Measurements from ENCODE around the gene LSM6.

LSM6 gene

DNA sequence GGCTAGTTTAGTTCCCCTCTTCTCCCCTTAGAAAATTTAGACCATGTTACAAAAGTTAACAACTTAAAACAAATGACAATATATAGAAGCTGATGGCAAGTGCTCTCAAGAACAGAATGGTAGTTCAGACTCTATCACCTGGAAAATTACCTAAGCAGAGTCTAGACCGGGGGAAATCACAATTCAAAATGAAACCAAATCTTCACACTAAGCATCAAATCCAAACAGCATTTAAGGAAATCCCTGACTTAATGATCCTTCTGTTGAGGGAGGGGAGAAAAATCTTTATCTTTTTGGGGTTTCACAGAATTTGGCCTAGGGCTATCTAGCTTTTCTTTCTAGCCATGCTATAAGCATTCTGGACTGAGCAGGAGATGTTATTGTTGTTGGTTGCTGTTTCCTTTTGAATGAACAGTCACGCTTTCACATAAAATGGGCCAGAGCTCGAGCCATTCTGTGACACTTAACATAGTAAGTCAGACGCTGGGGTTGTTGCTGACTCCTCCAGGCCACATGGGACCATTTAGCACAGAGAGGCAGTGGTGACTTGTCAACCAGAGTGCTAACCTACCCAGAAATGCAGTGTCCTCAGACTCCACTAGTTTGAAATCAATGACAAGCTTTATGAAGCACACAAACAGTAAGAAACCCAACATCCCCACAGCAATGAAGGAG is 16.0 kb upstream of the LSM6 start:
- Histone ChIP-seq H3K4me3 (ENCODE audit: low read length) (no peak overlapping the region), H3K27me3 (ENCODE audit: control insufficient read depth, insufficient read depth, low read length) (no peaks in the 10 kb centered on the region), H3K4me1 (ENCODE audit: control insufficient read depth, insufficient read depth, low read length) (no peaks in the 10 kb centered on the region)

GRCh38 chr4:146161243-146161642 is 14.3 kb upstream of the LSM6 start:
- no peaks in the 10 kb centered on the region for H3K27me3 ChIP-seq (ENCODE audit: control insufficient read depth, insufficient read depth, low read length)
- no peaks in the 10 kb centered on the region for H3K36me3 ChIP-seq (ENCODE audit: control insufficient read depth, insufficient read depth, low read length)
- no peaks in the 10 kb centered on the region for H3K4me1 ChIP-seq (ENCODE audit: control insufficient read depth, insufficient read depth, low read length)
- H3K9ac ChIP-seq (ENCODE audit: low read length) = no peak overlapping the region
- H3K27ac ChIP-seq (ENCODE audit: low read depth, low read length) = no peak overlapping the region
- no peak overlapping the region for H3K4me3 ChIP-seq (ENCODE audit: low read length)

More for the DNA sequence above, 16.0 kb upstream of the LSM6 start:
- no peak overlapping the region for H3K27ac ChIP-seq (ENCODE audit: low read depth, low read length)
- no peak overlapping the region for H3K9ac ChIP-seq (ENCODE audit: low read length)
- no peaks in the 10 kb centered on the region for H3K36me3 ChIP-seq (ENCODE audit: control insufficient read depth, insufficient read depth, low read length)

GRCh38 chr4:146165221-146165620 is 10.3 kb upstream of the LSM6 start:
- no peaks in the 10 kb centered on the region for H3K4me1 ChIP-seq (ENCODE audit: control insufficient read depth, insufficient read depth, low read length)
- H3K36me3 ChIP-seq (ENCODE audit: control insufficient read depth, insufficient read depth, low read length) = no peaks in the 10 kb centered on the region
- no peak overlapping the region for H3K4me3 ChIP-seq (ENCODE audit: low read length)
- no peaks in the 10 kb centered on the region for H3K27me3 ChIP-seq (ENCODE audit: control insufficient read depth, insufficient read depth, low read length)
- H3K27ac ChIP-seq (ENCODE audit: low read depth, low read length) = no peak overlapping the region
- H3K9ac ChIP-seq (ENCODE audit: low read length) = no peak overlapping the region

DNA sequence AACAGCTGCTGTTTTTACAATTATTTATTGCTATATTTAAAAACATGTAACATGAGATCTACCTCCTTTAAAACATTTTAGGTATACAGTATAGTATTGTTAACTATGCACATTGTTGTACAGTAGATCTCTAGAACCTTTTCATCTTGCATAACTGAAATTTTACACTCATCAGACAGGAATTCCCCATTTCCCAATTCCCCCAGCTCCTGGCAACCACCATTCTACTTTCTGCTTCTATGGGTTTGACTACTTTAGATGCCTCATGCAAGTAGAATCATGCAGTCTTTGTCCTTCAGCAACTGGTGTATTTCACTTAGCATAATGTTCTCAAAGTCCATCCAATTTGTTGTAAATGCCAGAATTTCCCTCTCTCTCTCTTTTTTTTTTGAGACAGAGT is 9.7 kb upstream of the LSM6 start:
- Histone ChIP-seq H3K9ac (ENCODE audit: low read length) (no peak overlapping the region), H3K4me3 (ENCODE audit: low read length) (no peak overlapping the region), H3K36me3 (ENCODE audit: control insufficient read depth, insufficient read depth, low read length) (no peaks in the 10 kb centered on the region), H3K4me1 (ENCODE audit: control insufficient read depth, insufficient read depth, low read length) (no peaks in the 10 kb centered on the region), H3K27ac (ENCODE audit: low read depth, low read length) (no peak overlapping the region), H3K27me3 (ENCODE audit: control insufficient read depth, insufficient read depth, low read length) (no peaks in the 10 kb centered on the region)

GRCh38 chr4:146170149-146170548 is 5.4 kb upstream of the LSM6 start:
- Histone ChIP-seq H3K4me1 (ENCODE audit: control insufficient read depth, insufficient read depth, low read length) (peaks cover 1% of the 10 kb centered on the region), H3K27ac (ENCODE audit: low read depth, low read length) (no peak overlapping the region), H3K9ac (ENCODE audit: low read length) (no peak overlapping the region), H3K4me3 (ENCODE audit: low read length) (no peak overlapping the region), H3K27me3 (ENCODE audit: control insufficient read depth, insufficient read depth, low read length) (no peaks in the 10 kb centered on the region), H3K36me3 (ENCODE audit: control insufficient read depth, insufficient read depth, low read length) (no peaks in the 10 kb centered on the region)

- Histone ChIP-seq H3K36me3 (ENCODE audit: control insufficient read depth, insufficient read depth, low read length) (no peaks in the 10 kb centered on the region), H3K27ac (ENCODE audit: low read depth, low read length) (no peak overlapping the region), H3K9ac (ENCODE audit: low read length) (no peak overlapping the region), H3K4me3 (ENCODE audit: low read length) (peak overlapping the region; percentile 91), H3K4me1 (ENCODE audit: control insufficient read depth, insufficient read depth, low read length) (peaks cover 12% of the 10 kb centered on the region), H3K27me3 (ENCODE audit: control insufficient read depth, insufficient read depth, low read length) (no peaks in the 10 kb centered on the region)
These were observed 1.4 kb downstream of the LSM6 start for GRCh38 chr4:146176891-146177290.

GRCh38 chr4:146178126-146178525 is 2.6 kb downstream of the LSM6 start:
- Histone ChIP-seq H3K36me3 (ENCODE audit: control insufficient read depth, insufficient read depth, low read length) (no peaks in the 10 kb centered on the region), H3K27ac (ENCODE audit: low read depth, low read length) (no peak overlapping the region), H3K4me3 (ENCODE audit: low read length) (no peak overlapping the region), H3K9ac (ENCODE audit: low read length) (no peak overlapping the region), H3K27me3 (ENCODE audit: control insufficient read depth, insufficient read depth, low read length) (no peaks in the 10 kb centered on the region), H3K4me1 (ENCODE audit: control insufficient read depth, insufficient read depth, low read length) (peaks cover 12% of the 10 kb centered on the region)

DNA sequence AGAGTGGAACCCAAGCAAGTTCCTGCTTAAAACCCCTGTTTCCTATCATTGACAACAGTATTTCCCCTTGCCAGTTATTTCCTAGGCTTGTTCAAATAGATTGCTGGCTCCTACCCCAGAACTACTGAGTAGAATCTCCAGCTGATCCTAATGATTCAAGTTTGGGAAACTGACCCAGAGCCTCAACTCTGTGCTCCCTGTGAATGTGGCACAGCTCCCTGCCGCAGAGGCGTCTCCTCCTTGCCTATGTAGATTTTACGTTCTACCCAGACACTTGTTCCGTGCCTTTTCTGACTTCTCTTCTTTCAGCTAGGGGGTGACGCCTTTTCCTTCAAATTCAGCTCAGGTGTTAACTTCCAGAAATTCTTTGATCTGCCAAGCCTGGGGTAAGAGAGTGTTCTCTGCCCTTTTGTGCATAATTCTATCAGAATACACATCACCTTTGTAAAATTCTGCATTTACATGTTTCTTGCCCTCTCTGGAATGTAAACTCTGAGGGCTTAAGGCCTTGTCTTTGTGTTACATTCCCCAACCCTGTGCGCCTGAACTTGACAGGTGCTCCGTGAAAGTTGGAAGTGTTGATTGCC is 4.4 kb downstream of the LSM6 start:
- H3K4me1 ChIP-seq (ENCODE audit: control insufficient read depth, insufficient read depth, low read length) = peaks cover 12% of the 10 kb centered on the region
- no peak overlapping the region for H3K27ac ChIP-seq (ENCODE audit: low read depth, low read length)

DNA sequence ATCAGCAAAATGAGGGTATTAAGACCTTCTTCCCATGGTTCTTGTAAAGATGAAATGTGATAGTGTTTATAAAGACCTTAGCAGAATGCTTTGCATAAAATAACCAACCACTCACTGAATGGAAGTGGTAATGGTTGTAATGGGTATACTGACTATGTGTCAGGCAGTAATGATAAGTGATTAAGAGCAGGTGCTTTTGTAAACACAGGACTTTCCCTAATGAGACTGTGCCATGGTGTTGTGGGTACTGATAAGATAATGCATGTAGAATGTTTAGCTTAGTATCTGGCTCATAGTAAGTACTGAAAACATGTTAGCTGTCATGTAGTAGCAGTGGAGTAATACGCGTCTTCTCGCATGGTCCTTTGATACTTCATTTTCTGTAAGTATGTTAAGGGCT is 6.9 kb downstream of the LSM6 start:
- Histone ChIP-seq H3K4me3 (ENCODE audit: low read length) (no peak overlapping the region), H3K27ac (ENCODE audit: low read depth, low read length) (no peak overlapping the region), H3K27me3 (ENCODE audit: control insufficient read depth, insufficient read depth, low read length) (no peaks in the 10 kb centered on the region), H3K9ac (ENCODE audit: low read length) (no peak overlapping the region), H3K36me3 (ENCODE audit: control insufficient read depth, insufficient read depth, low read length) (peaks cover 1% of the 10 kb centered on the region), H3K4me1 (ENCODE audit: control insufficient read depth, insufficient read depth, low read length) (peaks cover 3% of the 10 kb centered on the region)

More for the DNA sequence above, 4.4 kb downstream of the LSM6 start:
- Histone ChIP-seq H3K9ac (ENCODE audit: low read length) (no peak overlapping the region), H3K36me3 (ENCODE audit: control insufficient read depth, insufficient read depth, low read length) (no peaks in the 10 kb centered on the region), H3K4me3 (ENCODE audit: low read length) (no peak overlapping the region), H3K27me3 (ENCODE audit: control insufficient read depth, insufficient read depth, low read length) (no peaks in the 10 kb centered on the region)

- Histone ChIP-seq H3K27ac (ENCODE audit: low read depth, low read length) (no peak overlapping the region), H3K9ac (ENCODE audit: low read length) (no peak overlapping the region), H3K4me1 (ENCODE audit: control insufficient read depth, insufficient read depth, low read length) (no peaks in the 10 kb centered on the region), H3K4me3 (ENCODE audit: low read length) (no peak overlapping the region), H3K36me3 (ENCODE audit: control insufficient read depth, insufficient read depth, low read length) (peaks cover 4% of the 10 kb centered on the region), H3K27me3 (ENCODE audit: control insufficient read depth, insufficient read depth, low read length) (no peaks in the 10 kb centered on the region)
These were observed 7.7 kb downstream of the LSM6 start for GRCh38 chr4:146183209-146183608.

GRCh38 chr4:146186041-146186440 is 10.5 kb downstream of the LSM6 start:
- Histone ChIP-seq H3K36me3 (ENCODE audit: control insufficient read depth, insufficient read depth, low read length) (peaks cover 11% of the 10 kb centered on the region), H3K4me1 (ENCODE audit: control insufficient read depth, insufficient read depth, low read length) (peaks cover 5% of the 10 kb centered on the region), H3K9ac (ENCODE audit: low read length) (no peak overlapping the region), H3K27ac (ENCODE audit: low read depth, low read length) (no peak overlapping the region), H3K27me3 (ENCODE audit: control insufficient read depth, insufficient read depth, low read length) (no peaks in the 10 kb centered on the region), H3K4me3 (ENCODE audit: low read length) (no peak overlapping the region)

GRCh38 chr4:146186596-146186995 is 11.1 kb downstream of the LSM6 start:
- Histone ChIP-seq H3K27ac (ENCODE audit: low read depth, low read length) (no peak overlapping the region), H3K36me3 (ENCODE audit: control insufficient read depth, insufficient read depth, low read length) (peaks cover 11% of the 10 kb centered on the region), H3K4me1 (ENCODE audit: control insufficient read depth, insufficient read depth, low read length) (peaks cover 6% of the 10 kb centered on the region), H3K27me3 (ENCODE audit: control insufficient read depth, insufficient read depth, low read length) (no peaks in the 10 kb centered on the region), H3K4me3 (ENCODE audit: low read length) (no peak overlapping the region), H3K9ac (ENCODE audit: low read length) (no peak overlapping the region)

DNA sequence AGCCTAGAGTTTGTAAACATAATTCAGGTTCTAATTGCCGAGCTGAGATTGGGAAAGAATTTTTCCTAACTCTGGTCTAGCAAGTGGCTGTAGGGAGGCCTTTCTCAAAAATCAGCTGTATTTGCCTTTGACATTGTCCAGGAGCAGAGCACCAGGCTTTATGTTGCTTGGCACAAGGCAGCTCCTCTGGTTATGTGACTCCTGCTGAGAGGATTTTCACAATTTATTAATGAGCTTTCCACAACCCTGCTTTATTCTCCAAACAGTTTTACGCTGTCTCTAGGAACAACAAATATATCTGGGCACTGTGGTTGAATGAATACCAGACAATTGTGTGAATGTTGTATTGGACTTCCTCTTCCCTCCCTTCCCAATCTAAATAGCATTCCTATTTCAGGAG is 14.9 kb downstream of the LSM6 start:
- no peak overlapping the region for H3K9ac ChIP-seq (ENCODE audit: low read length)
- H3K27ac ChIP-seq (ENCODE audit: low read depth, low read length) = no peak overlapping the region
- no peaks in the 10 kb centered on the region for H3K27me3 ChIP-seq (ENCODE audit: control insufficient read depth, insufficient read depth, low read length)
- peaks cover 11% of the 10 kb centered on the region for H3K36me3 ChIP-seq (ENCODE audit: control insufficient read depth, insufficient read depth, low read length)
- H3K4me1 ChIP-seq (ENCODE audit: control insufficient read depth, insufficient read depth, low read length) = peaks cover 6% of the 10 kb centered on the region
- no peak overlapping the region for H3K4me3 ChIP-seq (ENCODE audit: low read length)
